Measurements from ENCODE around the gene HGS. TPM values are rescaled to one million over a fixed set of nuclear protein-coding genes. Genes with fewer than 3 reads are reported as not detected.

The HGS gene
- total RNA-seq, 1 donor from 2014 or later = 27.7 TPM

GRCh38 chr17:81741049-81741593 lies 57.3 kb downstream of the HGS start:
- Histone ChIP-seq H3K9me3 (ENCODE audit: control insufficient read depth in 3 of 3, low read length in 3 of 3) (no peaks in the 10 kb centered on the region), H3K4me1 (ENCODE audit: control insufficient read depth in 3 of 3, insufficient read depth in 3 of 3, low read length in 3 of 3) (peaks cover 0 to 7% (median 6%) of the 10 kb centered on the region in 3 donors), H3K9ac (ENCODE audit: low read depth in 1 of 3, low read length in 3 of 3) (peak overlapping the region in 2 of 3 donors; percentile 25 to 32), H3K27me3 (ENCODE audit: control insufficient read depth in 3 of 3, insufficient read depth in 3 of 3, low read length in 3 of 3) (peaks cover 14 to 24% (median 18%) of the 10 kb centered on the region in 3 donors), H3K27ac (ENCODE audit: low read depth, low read length) (no peak overlapping the region), H3K36me3 (ENCODE audit: control insufficient read depth in 3 of 3, insufficient read depth in 3 of 3, low read length in 3 of 3) (no peaks in the 10 kb centered on the region), H3K4me3 (ENCODE audit: low read length in 3 of 3) (no peak overlapping the region)

GRCh38 chr17:81741594-81742452 lies 58.0 kb downstream of the HGS start:
- no peak overlapping the region for H3K27ac ChIP-seq (ENCODE audit: low read depth, low read length)
- H3K4me3 ChIP-seq (ENCODE audit: low read length in 3 of 3) = no peak overlapping the region
- H3K9me3 ChIP-seq (ENCODE audit: control insufficient read depth in 3 of 3, low read length in 3 of 3) = no peaks in the 10 kb centered on the region
- H3K27me3 ChIP-seq (ENCODE audit: control insufficient read depth in 3 of 3, insufficient read depth in 3 of 3, low read length in 3 of 3) = peaks cover 14 to 21% (median 16%) of the 10 kb centered on the region in 3 donors
- no peaks in the 10 kb centered on the region for H3K36me3 ChIP-seq (ENCODE audit: control insufficient read depth in 3 of 3, insufficient read depth in 3 of 3, low read length in 3 of 3)
- peak overlapping the region in 1 of 3 donors; percentile 32 for H3K9ac ChIP-seq (ENCODE audit: low read depth in 1 of 3, low read length in 3 of 3)
- peaks cover 0 to 6% (median 6%) of the 10 kb centered on the region in 3 donors for H3K4me1 ChIP-seq (ENCODE audit: control insufficient read depth in 3 of 3, insufficient read depth in 3 of 3, low read length in 3 of 3)

Small RNA genes lying within 50 kb of the gene (small RNA-seq; reads per million reads assigned to genes)
- gene MIR6786 = not detected

Other genes starting within 250 kb of the HGS start
- gene ACTG1, start 171.2 kb upstream of the HGS start, total RNA-seq = 1,613 TPM
- gene FSCN2, start 155.6 kb upstream of the HGS start, total RNA-seq = 1.0 TPM
- 7.8 TPM for gene FAAP100, start 131.7 kb upstream of the HGS start, total RNA-seq
- gene NPLOC4, start 46.9 kb upstream of the HGS start, total RNA-seq = 43.8 TPM
- 0.52 TPM for gene TSPAN10, start 46.8 kb upstream of the HGS start, total RNA-seq
- 1.0 TPM for gene PDE6G, start 27.5 kb upstream of the HGS start, total RNA-seq
- 10.4 TPM for gene OXLD1, start 17.4 kb upstream of the HGS start, total RNA-seq
- gene CCDC137, start 17.3 kb upstream of the HGS start, total RNA-seq = 5.7 TPM
- gene ARL16, start 214 bp upstream of the HGS start, total RNA-seq = 25.1 TPM
- 4.7 TPM for gene MRPL12, start 19.4 kb downstream of the HGS start, total RNA-seq
- 6.8 TPM for gene SLC25A10, start 28.3 kb downstream of the HGS start, total RNA-seq
- gene GCGR, start 120.1 kb downstream of the HGS start, total RNA-seq = not detected
- 81.9 TPM for gene MCRIP1, start 149.3 kb downstream of the HGS start, total RNA-seq
- 35.0 TPM for gene PPP1R27, start 151.0 kb downstream of the HGS start, total RNA-seq
- 264 TPM for gene P4HB, start 176.5 kb downstream of the HGS start, total RNA-seq
- gene ARHGDIA, start 187.3 kb downstream of the HGS start, total RNA-seq = 43.3 TPM
- gene ALYREF, start 207.6 kb downstream of the HGS start, total RNA-seq = 78.8 TPM
- 104 TPM for gene ANAPC11, start 207.7 kb downstream of the HGS start, total RNA-seq
- gene NPB, start 218.2 kb downstream of the HGS start, total RNA-seq = 1.0 TPM
- 10.4 TPM for gene PCYT2, start 227.4 kb downstream of the HGS start, total RNA-seq
- 3.7 TPM for gene SIRT7, start 234.2 kb downstream of the HGS start, total RNA-seq
- 8.9 TPM for gene MAFG, start 243.7 kb downstream of the HGS start, total RNA-seq

All from skeletal muscle tissue (tissue), 5 donors.